Lung (tissue), 12 donors: ENCODE results near the gene CRTC1. TPM values are rescaled to one million over a fixed set of nuclear protein-coding genes. Genes with fewer than 3 reads are reported as not detected.

Experiments
- ATAC-seq: fragments of 200-7000 bp; cut with Tn5 transposase; one replicate; pipeline ENCODE4 v1.9.1; 2020; ENCODE audit warnings: moderate number of reproducible peaks; ENCODE audit not compliant: insufficient read depth, low FRiP score
- DNase-seq, 3 donors: peaks; one replicate each; pipeline ENCODE4 v3.0.0-alpha.2; 2013 to 2017
- H3K27ac ChIP-seq, 2 donors: one replicate each; pipeline ENCODE4 v1.5.1; 2013; ENCODE audit warnings: mild to moderate bottlenecking in 2 of 2, moderate library complexity in 2 of 2, control low read depth in 1 of 2, inconsistent platforms in 1 of 2, low read depth in 1 of 2, low read length in 1 of 2
- H3K27me3 ChIP-seq, 3 donors: one replicate each; pipeline ENCODE4 v1.5.1; 2013; ENCODE audit warnings: low read length in 2 of 3; ENCODE audit not compliant: control insufficient read depth in 3 of 3, insufficient read depth in 3 of 3
- H3K36me3 ChIP-seq, 4 donors: one replicate each; pipeline ENCODE4 v1.5.1; 2013; ENCODE audit warnings: low read length in 4 of 4, mild to moderate bottlenecking in 1 of 4, moderate library complexity in 1 of 4; ENCODE audit not compliant: control insufficient read depth in 4 of 4, insufficient read depth in 4 of 4
- H3K4me1 ChIP-seq, 5 donors: one replicate each; pipeline ENCODE4 v1.5.1; 2013; ENCODE audit warnings: low read length in 5 of 5, mild to moderate bottlenecking in 2 of 5, moderate library complexity in 1 of 5; ENCODE audit not compliant: control insufficient read depth in 5 of 5, insufficient read depth in 5 of 5
- H3K4me3 ChIP-seq: one replicate; pipeline ENCODE4 v1.5.1; 2013; ENCODE audit warnings: mild to moderate bottlenecking, control low read depth, moderate library complexity
- H3K9ac ChIP-seq, 2 donors: one replicate each; pipeline ENCODE4 v1.5.1; 2013; ENCODE audit warnings: low read length in 2 of 2, control low read depth in 1 of 2; ENCODE audit not compliant: insufficient read depth in 1 of 2
- H3K9me3 ChIP-seq, 4 donors: one replicate each; pipeline ENCODE4 v1.5.1; 2013; ENCODE audit warnings: low read length in 3 of 4, mild to moderate bottlenecking in 1 of 4, moderate library complexity in 1 of 4; ENCODE audit not compliant: control insufficient read depth in 4 of 4, insufficient read depth in 3 of 4
- WGBS, 2 donors: extraction: QIAGEN DNeasy Blood & Tissue Kit; methylation state at CpG; one replicate each; pipeline ENCODE4 v1.1.7; 2013; 5-methylcytosine and 5-hydroxymethylcytosine counted together
- polyA plus RNA-seq, 2 donors: library from polyadenylated mRNA; stranded (reverse); fragments of 200-250 nt; gene quantifications; one replicate each; pipeline ENCODE4 v1.2.1, GENCODE V29; 2013
- total RNA-seq, 2 donors: library from RNA; depleted of rRNA in 1 of 2; stranded (reverse); fragments of >200 nt in 1 of 2; gene quantifications; one replicate each; pipeline ENCODE4 v1.2.1, GENCODE V29; 2014 to 2021
- TF ChIP-seq, protein P1 (sequence below): IDR thresholded peaks from 2 replicates; pipeline ENCODE4 v1.5.1; 2012; ENCODE audit warnings: mild to moderate bottlenecking; ENCODE audit errors: control extremely low read depth, extremely low read depth
- donor health status: control.
- donor health status: control.
- donor health status: Bipolar disorder and iron deficiency.
- donor health status: healthy.
- donor health status: DM: yes; HTN: yes; CAD: no.

CRTC1 gene
- total and polyA plus RNA-seq, 4 donors: 4.2 to 16.0 (median 7.3) TPM

DNA sequence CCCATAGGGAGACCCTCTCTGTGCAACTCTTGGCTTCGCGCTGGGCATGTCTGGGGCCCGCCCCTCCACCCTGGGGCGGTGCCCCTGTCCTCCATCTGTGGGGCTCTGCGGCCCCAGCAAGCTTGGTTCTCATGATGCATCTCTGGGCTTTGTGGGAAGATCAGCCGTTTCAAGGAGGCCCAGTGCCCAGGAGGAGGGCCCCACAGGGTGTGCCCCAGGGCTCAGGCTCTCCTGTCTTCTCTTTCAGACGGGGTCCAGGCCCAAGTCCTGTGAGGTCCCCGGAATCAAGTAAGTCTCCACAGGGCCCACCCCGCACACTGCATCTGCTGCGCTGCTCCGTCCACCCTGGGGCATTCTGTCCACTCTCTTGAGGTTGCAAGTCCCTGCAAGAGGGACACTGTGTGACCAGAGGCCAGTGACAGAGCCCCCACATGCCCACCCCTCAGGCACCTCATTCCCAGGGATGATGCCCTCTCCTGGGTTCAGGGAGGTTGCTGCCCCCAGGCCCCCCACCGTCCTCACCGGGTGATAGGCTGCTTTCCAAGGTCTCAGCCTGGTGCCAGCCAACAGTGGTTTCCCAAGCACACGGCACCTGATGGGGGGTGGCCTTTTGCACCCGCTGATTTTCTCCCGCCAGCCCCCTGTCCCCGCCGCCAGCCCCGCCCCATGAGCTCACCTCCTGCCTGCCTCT, 76.0 kb downstream of the CRTC1 start:
- no peak overlapping the region for H3K27ac ChIP-seq
- H3K27me3 ChIP-seq: no peaks in the 10 kb centered on the region
- peaks cover 0 to 6% (median 2%) of the 10 kb centered on the region in 4 donors for H3K36me3 ChIP-seq
- no peak for ATAC-seq
- H3K4me1 ChIP-seq: peaks cover 0 to 22% (median 9%) of the 10 kb centered on the region in 5 donors
- no peak overlapping the region for H3K4me3 ChIP-seq
- H3K9ac ChIP-seq: no peak overlapping the region
- no peak for DNase-seq
- no peaks in the 10 kb centered on the region for H3K9me3 ChIP-seq
- TF ChIP-seq, protein P1, sequence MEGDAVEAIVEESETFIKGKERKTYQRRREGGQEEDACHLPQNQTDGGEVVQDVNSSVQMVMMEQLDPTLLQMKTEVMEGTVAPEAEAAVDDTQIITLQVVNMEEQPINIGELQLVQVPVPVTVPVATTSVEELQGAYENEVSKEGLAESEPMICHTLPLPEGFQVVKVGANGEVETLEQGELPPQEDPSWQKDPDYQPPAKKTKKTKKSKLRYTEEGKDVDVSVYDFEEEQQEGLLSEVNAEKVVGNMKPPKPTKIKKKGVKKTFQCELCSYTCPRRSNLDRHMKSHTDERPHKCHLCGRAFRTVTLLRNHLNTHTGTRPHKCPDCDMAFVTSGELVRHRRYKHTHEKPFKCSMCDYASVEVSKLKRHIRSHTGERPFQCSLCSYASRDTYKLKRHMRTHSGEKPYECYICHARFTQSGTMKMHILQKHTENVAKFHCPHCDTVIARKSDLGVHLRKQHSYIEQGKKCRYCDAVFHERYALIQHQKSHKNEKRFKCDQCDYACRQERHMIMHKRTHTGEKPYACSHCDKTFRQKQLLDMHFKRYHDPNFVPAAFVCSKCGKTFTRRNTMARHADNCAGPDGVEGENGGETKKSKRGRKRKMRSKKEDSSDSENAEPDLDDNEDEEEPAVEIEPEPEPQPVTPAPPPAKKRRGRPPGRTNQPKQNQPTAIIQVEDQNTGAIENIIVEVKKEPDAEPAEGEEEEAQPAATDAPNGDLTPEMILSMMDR: no peak
- 90 to 94% methylated on average over 18 to 19 of the region's 19 CpGs for WGBS, 2 donors

DNA sequence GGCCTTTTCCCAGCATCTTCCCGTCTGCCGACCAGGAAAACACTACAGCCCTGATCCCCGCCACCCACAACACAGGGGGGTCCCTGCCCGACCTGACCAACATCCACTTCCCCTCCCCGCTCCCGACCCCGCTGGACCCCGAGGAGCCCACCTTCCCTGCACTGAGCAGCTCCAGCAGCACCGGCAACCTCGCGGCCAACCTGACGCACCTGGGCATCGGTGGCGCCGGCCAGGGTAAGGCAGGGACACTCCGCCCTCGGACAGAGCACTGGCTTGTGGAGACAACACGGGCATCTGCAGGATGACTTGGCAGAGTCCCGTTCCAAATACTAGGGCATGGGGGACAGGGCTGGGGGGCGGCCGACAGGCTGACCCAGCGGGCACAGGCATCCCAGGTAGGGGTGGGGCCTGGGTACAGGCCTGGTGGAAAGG, 76.5 kb downstream of the CRTC1 start:
- DNase-seq: no peak

DNA sequence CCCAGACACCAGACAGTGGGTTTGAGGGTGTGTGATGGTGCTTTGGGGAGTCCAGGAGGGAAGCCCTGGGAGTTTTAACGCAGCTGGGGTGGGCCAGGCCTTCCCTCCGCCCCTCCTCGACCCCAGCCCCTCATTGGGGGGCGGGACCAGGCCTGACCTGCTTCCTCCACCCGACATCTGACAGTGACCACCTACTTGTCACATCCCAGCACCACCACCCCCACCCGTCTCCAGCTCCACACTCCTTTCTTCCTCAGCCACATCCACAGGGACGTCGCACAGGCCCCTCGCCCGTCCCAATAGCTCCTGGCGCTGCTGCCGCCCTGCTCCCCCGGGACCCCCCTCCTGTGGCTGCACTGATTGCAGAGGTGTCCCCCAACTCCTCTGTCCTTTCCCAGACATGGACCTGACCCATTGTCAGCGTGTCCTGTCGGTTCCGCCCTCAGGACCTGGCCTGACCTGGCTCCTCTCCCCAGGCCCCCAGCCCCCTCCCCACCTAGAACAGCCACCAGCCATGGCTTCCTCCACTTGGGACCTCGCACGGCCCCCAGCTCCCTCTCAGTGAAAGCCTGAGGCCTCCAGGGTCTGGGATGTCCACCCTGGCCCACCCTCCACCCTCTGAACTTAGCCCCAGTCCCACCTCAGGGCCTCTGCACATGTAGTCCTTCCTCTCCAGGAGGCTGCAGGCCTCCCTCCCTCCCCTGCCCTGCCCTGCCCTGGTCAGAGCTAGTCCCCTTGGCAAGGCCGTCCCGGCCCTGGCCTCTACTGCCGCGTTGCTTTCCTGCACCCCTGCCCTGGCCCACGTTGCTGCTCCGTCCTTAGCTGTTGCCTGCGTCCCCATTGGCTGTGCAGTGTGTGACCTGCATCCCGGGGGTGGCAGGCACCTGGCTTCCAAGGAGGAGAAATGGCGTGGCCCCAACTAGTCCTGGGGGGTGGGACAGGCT, 77.2 kb downstream of the CRTC1 start:
- H3K27ac ChIP-seq: no peak overlapping the region
- H3K9me3 ChIP-seq: no peaks in the 10 kb centered on the region
- ATAC-seq (no peak), DNase-seq (no peak)
- peaks cover 0 to 26% (median 13%) of the 10 kb centered on the region in 5 donors for H3K4me1 ChIP-seq
- H3K36me3 ChIP-seq: peaks cover 0 to 6% (median 2%) of the 10 kb centered on the region in 4 donors
- TF ChIP-seq, protein P1: no peak
- H3K9ac ChIP-seq: no peak overlapping the region
- no peak overlapping the region for H3K4me3 ChIP-seq
- 91 to 94% methylated on average over 27 of the region's 27 CpGs for WGBS, 2 donors
- H3K27me3 ChIP-seq: no peaks in the 10 kb centered on the region

More for the DNA sequence above, 76.5 kb downstream of the CRTC1 start:
- no peak for ATAC-seq
- Histone ChIP-seq H3K36me3 (peaks cover 0 to 6% (median 2%) of the 10 kb centered on the region in 4 donors), H3K9ac (no peak overlapping the region), H3K27ac (no peak overlapping the region), H3K4me3 (no peak overlapping the region), H3K4me1 (peaks cover 0 to 24% (median 13%) of the 10 kb centered on the region in 5 donors), H3K9me3 (no peaks in the 10 kb centered on the region), H3K27me3 (no peaks in the 10 kb centered on the region)
- WGBS, 2 donors: 93% methylated on average over 22 of the region's 22 CpGs
- TF ChIP-seq, protein P1: no peak
